ENCODE measurements around the gene LGALS14.
"Not testable (repeated sequence)": the region's sequence is repeated elsewhere in the genome, so short reads cannot be mapped to it uniquely, and the experiment has no call there.

DNA sequence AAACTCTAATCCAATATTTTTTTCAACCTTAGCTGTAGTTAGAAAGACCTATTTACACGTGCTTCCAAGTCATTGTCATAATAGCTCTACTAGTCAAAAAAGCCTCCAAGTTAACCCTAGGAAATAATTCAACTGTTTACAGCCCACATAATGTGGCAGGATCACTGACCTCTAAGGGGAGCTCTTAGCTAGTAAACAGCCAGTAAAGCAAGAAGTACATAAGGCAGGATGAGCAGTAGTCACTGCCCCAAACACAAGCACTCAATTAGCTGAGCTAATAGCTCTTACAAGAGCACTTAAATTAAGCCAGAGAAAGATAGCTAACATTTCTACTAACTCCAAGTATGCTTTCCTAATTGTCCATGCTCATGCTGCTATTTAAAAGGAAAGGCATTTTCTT is 30.4 kb upstream of the LGALS14 start:
- TF ChIP-seq, protein P1, sequence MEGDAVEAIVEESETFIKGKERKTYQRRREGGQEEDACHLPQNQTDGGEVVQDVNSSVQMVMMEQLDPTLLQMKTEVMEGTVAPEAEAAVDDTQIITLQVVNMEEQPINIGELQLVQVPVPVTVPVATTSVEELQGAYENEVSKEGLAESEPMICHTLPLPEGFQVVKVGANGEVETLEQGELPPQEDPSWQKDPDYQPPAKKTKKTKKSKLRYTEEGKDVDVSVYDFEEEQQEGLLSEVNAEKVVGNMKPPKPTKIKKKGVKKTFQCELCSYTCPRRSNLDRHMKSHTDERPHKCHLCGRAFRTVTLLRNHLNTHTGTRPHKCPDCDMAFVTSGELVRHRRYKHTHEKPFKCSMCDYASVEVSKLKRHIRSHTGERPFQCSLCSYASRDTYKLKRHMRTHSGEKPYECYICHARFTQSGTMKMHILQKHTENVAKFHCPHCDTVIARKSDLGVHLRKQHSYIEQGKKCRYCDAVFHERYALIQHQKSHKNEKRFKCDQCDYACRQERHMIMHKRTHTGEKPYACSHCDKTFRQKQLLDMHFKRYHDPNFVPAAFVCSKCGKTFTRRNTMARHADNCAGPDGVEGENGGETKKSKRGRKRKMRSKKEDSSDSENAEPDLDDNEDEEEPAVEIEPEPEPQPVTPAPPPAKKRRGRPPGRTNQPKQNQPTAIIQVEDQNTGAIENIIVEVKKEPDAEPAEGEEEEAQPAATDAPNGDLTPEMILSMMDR (IDR thresholded peaks at IDR 0.05 in 8 of 11, conservative IDR thresholded peaks at IDR 0.05 in 3 of 11) = not testable (repeated sequence)
- not testable (repeated sequence) for TF ChIP-seq POLR2A, POLR2AphosphoS5 (IDR thresholded peaks at IDR 0.05)

Measured in spleen (tissue), 7 donors.